ENCODE measurements around the gene USP10.
A peak's percentile ranks its signal among the peaks of the same experiment; 100 is the strongest.

Gene USP10

DNA sequence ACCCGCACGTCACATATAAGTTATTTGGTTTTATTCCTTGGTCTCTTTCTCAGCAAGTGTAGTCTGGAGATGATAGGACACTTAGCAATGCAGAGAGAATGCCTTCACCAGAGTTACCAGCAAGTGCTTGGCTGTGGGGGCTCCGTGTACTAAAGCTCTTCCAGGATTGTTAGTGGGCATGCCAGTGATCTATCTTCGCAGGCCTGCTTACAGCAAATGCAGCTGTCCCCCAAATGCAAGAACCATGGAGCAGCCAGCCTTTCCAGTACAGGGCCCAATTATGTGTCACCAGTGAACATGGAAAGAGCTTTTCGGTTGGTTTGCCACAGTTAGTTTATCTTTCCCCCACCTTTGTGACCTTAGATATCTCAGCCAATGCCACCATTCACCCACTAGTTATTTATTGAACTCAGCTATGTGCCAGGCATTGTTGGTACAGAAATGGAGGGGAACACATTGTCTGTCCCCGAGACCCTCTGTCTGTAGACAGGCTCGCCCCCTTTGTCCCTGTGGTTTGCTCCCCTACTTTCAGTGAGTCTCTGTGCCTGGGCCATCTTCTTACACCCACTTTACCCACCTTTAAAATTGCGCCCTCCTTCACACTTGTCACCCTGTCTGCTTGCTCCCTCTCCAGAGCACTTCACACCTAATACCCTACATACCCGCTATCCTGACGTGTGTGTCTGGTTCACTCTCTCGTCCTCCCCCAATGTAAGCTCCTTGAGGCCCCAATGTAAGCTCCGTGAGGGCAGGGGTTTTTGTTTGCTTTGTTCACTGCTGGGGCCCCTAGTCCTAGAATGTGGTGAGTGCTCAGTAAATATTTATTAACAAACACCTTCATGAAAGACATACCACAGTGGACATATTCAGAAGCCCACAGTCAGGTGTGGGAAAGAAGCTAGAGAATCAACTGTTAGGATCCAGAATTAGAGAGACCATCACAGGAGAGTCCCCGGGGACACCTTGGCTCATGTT is 13.3 kb downstream of the USP10 start:
- Histone ChIP-seq H3K9ac (ENCODE audit: low read depth, low read length, poor library complexity, severe bottlenecking) (no peak overlapping the region), H3K36me3 (ENCODE audit: insufficient read depth, low read length) (peaks cover 31% of the 10 kb centered on the region; the same call in 1 of the 2 replicates), H4K20me1 (ENCODE audit: insufficient read depth, low read length, poor library complexity, severe bottlenecking) (peaks cover 96% of the 10 kb centered on the region), H3K4me2 (ENCODE audit: low read depth, low read length, poor library complexity, severe bottlenecking) (peak overlapping the region; percentile 3), H3K9me2 (replicated peaks; ENCODE audit: low read depth, low read length) (no peaks in the 10 kb centered on the region), H2AFZ (ENCODE audit: low read length) (no peak overlapping the region), H3K9me3 (ENCODE audit: insufficient read depth, low read depth, low read length) (no peaks in the 10 kb centered on the region), H3K27me3 (ENCODE audit: insufficient read depth, low read length, poor library complexity, severe bottlenecking) (no peaks in the 10 kb centered on the region), H3K4me3 (ENCODE audit: low read length, poor library complexity, severe bottlenecking) (no peak overlapping the region), H3K79me2 (ENCODE audit: insufficient read depth, low read length) (peaks cover 98% of the 10 kb centered on the region), H3F3A (ENCODE audit: low read depth) (no peaks in the 10 kb centered on the region), H3K4me1 (ENCODE audit: insufficient read depth, low read length, poor library complexity, severe bottlenecking) (peaks cover 10% of the 10 kb centered on the region)
- TF ChIP-seq, protein P1, sequence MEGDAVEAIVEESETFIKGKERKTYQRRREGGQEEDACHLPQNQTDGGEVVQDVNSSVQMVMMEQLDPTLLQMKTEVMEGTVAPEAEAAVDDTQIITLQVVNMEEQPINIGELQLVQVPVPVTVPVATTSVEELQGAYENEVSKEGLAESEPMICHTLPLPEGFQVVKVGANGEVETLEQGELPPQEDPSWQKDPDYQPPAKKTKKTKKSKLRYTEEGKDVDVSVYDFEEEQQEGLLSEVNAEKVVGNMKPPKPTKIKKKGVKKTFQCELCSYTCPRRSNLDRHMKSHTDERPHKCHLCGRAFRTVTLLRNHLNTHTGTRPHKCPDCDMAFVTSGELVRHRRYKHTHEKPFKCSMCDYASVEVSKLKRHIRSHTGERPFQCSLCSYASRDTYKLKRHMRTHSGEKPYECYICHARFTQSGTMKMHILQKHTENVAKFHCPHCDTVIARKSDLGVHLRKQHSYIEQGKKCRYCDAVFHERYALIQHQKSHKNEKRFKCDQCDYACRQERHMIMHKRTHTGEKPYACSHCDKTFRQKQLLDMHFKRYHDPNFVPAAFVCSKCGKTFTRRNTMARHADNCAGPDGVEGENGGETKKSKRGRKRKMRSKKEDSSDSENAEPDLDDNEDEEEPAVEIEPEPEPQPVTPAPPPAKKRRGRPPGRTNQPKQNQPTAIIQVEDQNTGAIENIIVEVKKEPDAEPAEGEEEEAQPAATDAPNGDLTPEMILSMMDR (conservative IDR thresholded peaks at IDR 0.05; ENCODE audit: low read length), result no peak
- TF ChIP-seq EZH2phosphoT487 (IDR thresholded peaks at IDR 0.05; ENCODE audit: borderline replicate concordance), result no peak

- H3K27me3 ChIP-seq (ENCODE audit: insufficient read depth, low read length, poor library complexity, severe bottlenecking), result no peaks in the 10 kb centered on the region
- H3K9me2 ChIP-seq (replicated peaks; ENCODE audit: low read depth, low read length), result no peaks in the 10 kb centered on the region
- peaks cover 11% of the 10 kb centered on the region for H3K4me1 ChIP-seq (ENCODE audit: insufficient read depth, low read length, poor library complexity, severe bottlenecking)
- peaks cover 98% of the 10 kb centered on the region for H3K79me2 ChIP-seq (ENCODE audit: insufficient read depth, low read length)
- peak overlapping the region; percentile 3 for H3K4me2 ChIP-seq (ENCODE audit: low read depth, low read length, poor library complexity, severe bottlenecking)
- H2AFZ ChIP-seq (ENCODE audit: low read length), result no peak overlapping the region
- no peaks in the 10 kb centered on the region for H3K9me3 ChIP-seq (ENCODE audit: insufficient read depth, low read depth, low read length)
- no peak overlapping the region for H3K4me3 ChIP-seq (ENCODE audit: low read length, poor library complexity, severe bottlenecking)
- peaks cover 97% of the 10 kb centered on the region for H4K20me1 ChIP-seq (ENCODE audit: insufficient read depth, low read length, poor library complexity, severe bottlenecking)
- no peak for TF ChIP-seq EZH2phosphoT487 (IDR thresholded peaks at IDR 0.05; ENCODE audit: borderline replicate concordance)
- TF ChIP-seq, protein P1 (conservative IDR thresholded peaks at IDR 0.05; ENCODE audit: low read length), result no peak
- no peak overlapping the region for H3K9ac ChIP-seq (ENCODE audit: low read depth, low read length, poor library complexity, severe bottlenecking)
- H3K36me3 ChIP-seq (ENCODE audit: insufficient read depth, low read length), result peaks cover 24% of the 10 kb centered on the region; the same call in 1 of the 2 replicates
- no peaks in the 10 kb centered on the region for H3F3A ChIP-seq (ENCODE audit: low read depth)
Observed at GRCh38 chr16:84714028-84714427, 14.2 kb downstream of the USP10 start.

DNA sequence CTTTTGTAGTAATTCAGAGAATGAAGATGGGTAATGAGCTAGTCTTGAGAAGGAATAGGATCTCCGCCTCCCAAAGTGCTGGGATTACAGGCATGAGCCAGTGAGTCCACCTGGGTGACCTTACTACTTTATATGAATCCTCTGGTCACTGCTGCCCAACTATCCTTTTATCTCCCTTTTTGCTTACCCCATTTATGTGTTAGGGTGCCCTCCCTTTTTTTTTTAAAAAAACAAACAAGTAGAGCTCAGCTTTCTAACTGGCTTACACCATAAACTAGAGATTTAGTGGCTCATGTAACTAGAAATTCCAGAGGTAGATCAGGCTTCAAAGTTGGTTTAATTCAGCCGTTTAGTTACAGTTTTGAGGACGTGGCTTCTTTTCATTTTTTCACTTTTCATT is 15.6 kb downstream of the USP10 start:
- Histone ChIP-seq H3K9ac (ENCODE audit: low read depth, low read length, poor library complexity, severe bottlenecking) (no peak overlapping the region), H3F3A (ENCODE audit: low read depth) (no peaks in the 10 kb centered on the region), H3K9me3 (ENCODE audit: insufficient read depth, low read depth, low read length) (no peaks in the 10 kb centered on the region), H3K9me2 (replicated peaks; ENCODE audit: low read depth, low read length) (no peaks in the 10 kb centered on the region), H3K4me1 (ENCODE audit: insufficient read depth, low read length, poor library complexity, severe bottlenecking) (peaks cover 14% of the 10 kb centered on the region), H4K20me1 (ENCODE audit: insufficient read depth, low read length, poor library complexity, severe bottlenecking) (peaks cover 96% of the 10 kb centered on the region), H3K36me3 (ENCODE audit: insufficient read depth, low read length) (peaks cover 33% of the 10 kb centered on the region; the same call in 1 of the 2 replicates), H3K4me2 (ENCODE audit: low read depth, low read length, poor library complexity, severe bottlenecking) (no peak overlapping the region), H3K79me2 (ENCODE audit: insufficient read depth, low read length) (peaks cover 98% of the 10 kb centered on the region), H2AFZ (ENCODE audit: low read length) (no peak overlapping the region), H3K4me3 (ENCODE audit: low read length, poor library complexity, severe bottlenecking) (no peak overlapping the region), H3K27me3 (ENCODE audit: insufficient read depth, low read length, poor library complexity, severe bottlenecking) (no peaks in the 10 kb centered on the region)
- TF ChIP-seq, protein P1 (conservative IDR thresholded peaks at IDR 0.05; ENCODE audit: low read length), result no peak
- no peak for TF ChIP-seq EZH2phosphoT487 (IDR thresholded peaks at IDR 0.05; ENCODE audit: borderline replicate concordance)

All from Loucy (cell line).